Fibroblast of gingiva (primary cell): ENCODE measurements around the gene GP1BB.

Experiments
- DNase-seq: peaks from one replicate; pipeline ENCODE4 v3.0.0-alpha.2; 2011; ENCODE audit warnings: low read depth

GP1BB gene

DNA sequence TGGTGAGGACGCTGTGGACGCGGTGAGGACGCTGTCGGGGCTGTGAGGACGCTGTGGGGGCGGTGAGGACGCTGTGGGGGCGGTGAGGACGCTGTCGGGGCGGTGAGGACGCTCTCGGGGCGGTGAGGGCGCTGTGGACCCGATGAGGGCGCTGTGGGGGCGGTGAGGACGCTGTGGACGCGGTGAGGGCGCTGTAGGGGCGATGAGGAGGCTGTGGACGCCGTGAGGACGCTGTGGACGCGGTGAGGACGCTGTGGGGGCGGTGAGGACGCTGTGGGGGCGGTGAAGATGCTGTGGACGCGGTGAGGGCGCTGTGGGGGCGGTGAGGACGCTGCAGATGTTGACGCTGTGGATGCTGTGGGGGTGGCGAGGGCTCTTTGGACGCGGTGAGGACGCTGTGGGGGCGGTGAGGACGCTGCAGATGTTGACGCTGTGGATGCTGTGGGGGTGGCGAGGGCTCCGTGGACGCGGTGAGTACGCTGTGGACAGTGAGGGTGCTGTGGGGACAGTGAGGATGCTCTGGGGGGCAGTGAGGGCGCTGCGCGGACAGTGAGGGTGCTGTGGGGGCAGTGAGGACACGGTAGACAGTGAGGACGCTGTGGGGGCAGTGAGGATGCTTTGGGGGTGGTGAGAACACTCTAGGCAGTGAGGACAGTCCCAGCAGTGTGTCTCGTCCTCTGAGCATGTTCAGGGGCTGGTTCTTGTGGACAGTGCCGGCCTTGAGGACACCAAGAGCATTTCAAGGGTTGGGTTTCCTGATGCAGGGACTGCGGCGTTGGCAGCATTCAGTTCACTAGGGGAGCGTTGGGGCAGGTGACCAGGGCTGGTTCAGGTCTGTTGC is 4.2 kb downstream of the GP1BB start:
- no peak for DNase-seq

DNA sequence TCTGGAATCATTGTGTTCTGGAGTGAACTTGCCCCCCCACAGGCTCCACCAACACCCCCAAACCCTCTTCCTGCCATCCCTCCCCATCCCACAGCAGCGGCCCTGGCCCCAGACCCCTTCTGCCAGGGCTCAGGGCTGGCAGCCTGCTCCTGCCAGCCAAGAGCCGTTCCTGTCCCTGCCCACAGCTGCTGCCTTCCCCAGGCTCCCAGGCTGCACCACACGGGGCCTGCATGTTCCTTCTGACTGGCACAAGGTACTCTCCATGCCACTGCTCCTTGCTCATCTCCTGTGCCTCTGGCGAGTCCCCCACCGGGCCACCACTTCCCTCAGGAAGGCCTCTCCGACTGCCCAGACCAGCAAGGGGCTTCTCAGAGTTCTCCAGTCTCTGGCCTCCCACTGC is 4.9 kb downstream of the GP1BB start:
- DNase-seq = no peak

DNA sequence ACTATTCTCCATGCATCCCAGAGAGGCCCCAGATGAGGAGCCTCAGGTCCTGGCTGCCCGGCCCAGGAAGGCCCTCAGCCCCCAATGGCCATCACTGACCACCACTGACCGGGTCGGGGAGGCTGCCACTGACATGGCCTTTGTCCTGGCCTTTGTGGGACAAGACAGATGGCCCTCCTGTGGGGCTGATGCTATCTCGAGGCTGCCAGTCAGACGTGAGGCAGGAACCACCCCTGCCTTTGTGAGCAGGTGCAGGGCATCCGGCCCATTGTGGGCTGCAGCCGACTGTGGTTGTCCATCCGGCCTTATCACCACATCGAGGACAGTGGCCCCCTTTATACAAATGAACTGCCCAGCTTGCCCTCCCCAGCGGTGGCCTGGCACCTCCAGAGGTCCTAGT is 5.5 kb downstream of the GP1BB start:
- no peak for DNase-seq

DNA sequence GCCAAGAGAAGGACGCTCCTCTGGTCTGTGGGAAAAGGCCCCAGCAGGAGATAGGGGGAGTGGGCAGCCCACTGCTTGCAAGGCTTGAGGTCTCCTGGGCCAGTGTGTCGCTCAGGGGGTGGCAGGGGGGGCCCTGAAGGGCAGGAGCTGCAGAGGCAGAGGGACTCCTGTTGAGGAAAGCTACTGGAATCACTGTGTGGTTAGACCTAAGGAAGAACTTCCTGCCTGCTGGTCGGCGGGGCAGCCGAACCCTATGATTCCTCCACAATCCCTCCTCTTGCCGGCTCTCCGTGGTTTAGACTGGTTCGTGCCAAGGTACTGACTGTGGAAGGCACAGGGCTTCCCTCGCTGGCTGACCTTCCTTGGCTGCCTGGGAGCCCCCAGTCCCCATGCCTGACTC is 6.2 kb downstream of the GP1BB start:
- no peak for DNase-seq

DNA sequence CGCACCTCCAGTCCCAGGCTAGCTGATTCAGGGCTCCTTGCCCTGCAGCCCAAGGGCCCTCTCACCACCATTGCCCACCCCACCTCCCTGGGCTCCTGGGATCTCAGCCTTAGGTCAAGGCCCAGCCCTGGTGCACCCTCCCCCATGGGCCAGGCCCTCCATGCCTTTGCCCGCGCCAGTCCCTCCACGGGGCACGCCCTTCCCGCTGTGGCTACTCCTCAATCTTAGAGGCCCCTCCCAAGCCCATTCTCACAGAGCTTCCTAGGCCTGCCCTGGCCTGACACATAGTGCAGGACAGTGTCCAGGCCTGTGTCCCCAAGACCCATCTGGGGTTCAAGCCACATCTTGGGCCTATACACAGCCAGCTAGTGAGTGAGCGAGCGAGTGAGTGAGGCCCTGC is 6.9 kb downstream of the GP1BB start:
- no peak for DNase-seq

DNA sequence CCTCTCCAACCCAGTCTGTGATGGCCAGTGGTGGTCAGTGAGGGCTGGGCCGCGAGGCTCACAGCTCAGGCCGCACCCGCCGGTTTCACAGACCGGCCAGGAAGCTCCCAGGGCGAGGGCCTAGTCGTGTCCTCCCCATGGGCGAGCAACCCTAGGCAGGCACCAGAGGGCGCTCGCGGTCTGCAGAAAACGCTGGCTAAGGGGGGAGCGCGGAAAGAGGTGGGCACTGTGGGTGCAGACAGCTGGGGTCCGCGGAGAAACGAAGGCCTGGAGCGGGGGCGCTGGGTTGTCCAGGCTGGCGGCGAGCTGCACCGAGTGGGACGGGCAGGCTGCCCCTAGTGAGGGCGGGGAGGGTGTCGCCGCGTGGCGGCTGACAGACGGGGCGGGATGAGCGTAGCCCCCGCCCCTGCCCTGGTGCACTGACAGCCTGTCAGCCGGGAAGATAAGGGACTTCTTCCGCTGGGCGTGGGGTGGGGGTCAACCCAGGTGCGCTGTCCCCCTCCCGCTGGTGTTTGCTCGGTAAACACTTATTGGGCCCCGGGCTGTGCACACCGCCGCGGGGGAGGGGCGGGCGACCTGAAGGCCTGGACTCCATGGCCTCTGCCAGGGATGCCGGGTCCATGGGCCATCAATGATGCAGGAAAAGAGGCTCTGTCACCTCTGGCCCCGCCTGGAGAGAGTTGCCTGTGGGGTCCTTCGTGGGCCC is 7.5 kb downstream of the GP1BB start:
- peak; percentile 61 for DNase-seq

DNA sequence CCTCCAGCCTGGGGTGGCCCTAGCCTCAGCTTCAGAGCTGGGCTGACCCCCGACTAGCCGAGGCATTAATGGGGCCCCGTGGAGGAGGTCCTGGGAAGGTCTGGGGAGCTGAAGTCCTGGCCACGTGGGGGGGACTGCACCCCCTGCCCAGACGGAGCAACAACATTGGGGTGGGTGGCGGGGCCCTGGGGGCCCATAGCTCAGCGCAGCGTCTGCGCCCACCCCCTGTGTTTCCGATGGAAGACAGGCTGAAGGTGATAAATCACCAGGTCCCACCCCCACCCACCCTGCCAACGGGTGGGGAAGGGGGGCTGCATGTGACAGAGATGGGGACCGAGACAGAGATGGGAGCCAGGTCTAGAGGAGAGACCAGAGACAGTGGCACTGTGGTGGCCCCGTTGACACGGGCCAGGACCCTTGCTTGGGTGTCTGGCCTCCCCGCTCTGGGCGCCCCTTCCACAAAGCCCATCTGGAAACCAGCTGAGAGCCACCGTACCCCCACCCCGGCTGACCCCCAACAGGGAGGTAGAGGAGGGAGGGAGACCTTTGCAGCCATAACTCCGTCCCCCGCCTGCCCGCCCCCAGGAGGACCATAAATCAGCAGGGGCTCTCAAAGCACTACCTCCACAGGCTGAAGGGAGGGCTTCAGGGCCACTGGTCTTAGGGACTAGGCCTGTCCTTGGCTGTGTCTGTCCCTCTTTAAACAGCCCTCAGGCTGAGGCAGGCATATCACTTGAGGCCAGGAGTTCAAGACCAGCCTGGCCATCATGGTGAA is 8.2 kb downstream of the GP1BB start:
- no peak for DNase-seq

DNA sequence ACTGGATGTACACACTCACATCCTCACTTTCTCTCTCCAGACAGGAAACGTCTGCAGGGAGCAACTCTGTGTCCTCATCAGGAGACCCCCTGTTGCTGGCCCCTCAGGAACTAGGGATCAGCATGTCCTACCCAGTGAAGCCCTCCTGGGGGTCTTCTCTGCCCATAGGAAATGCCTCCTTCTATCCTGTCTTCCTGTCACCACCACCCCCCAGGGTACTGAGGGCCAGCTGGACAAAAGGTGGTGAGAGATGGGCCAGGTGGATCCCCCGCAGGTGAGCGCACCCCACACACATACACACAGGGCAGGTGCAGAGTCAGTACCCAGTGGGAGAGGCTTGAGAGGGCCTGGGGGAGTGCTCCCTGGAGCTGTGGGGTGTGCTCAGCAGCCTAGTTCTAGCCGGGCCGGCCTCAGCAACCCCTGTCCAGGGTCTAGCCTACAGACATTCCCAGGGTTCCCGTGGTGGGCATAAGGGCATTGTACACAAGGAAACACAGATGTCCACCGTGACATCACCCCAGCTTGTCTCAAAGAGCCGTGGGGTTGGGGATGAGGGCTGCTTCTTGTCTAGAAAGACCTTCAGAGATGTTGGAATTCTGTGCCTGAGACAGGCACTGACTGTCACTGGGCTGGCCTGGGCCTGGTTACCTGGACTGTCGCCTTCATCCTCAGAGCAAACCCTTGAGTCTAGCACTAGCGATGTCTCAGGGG is 9.2 kb downstream of the GP1BB start:
- no peak for DNase-seq

DNA sequence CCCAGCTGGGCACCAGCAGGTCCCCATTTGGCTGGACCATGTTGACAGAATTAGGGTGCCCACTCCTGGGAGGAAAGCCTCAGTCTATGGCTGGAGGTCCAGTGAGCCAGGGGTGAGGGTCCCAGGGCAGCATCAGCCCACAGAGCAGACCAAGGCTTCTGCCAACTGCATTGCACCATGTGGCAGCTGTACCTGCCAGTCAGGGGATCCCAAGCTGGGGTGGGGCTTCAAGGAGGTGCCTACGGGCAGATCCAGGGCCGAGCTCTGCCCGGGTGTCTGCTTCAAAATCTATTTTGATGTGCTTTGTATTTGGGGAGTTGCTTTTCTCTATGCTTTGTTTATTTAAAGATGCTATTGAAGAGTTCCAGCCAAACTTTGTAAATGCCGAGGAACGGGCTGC is 10.4 kb downstream of the GP1BB start:
- DNase-seq = no peak

DNA sequence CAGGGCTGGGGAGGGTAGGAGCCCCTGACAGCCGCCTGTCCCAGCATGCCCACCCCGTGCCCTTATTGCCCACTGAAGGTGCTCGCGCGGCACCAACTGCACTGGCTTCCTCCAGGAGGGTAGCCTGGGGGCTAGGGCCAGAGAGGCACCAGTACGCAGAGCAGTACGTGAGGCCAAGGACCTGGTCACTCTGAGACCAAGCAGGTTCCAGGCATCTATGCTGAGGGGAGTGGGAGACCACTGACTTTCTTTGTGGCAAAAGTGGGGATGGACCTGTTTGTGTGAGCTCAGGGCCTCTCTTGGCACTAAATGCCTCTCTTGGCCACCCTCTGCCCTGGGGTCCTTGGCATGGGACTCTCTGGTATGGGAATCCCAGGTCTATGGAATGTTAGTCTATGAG is 10.8 kb downstream of the GP1BB start:
- no peak for DNase-seq

DNA sequence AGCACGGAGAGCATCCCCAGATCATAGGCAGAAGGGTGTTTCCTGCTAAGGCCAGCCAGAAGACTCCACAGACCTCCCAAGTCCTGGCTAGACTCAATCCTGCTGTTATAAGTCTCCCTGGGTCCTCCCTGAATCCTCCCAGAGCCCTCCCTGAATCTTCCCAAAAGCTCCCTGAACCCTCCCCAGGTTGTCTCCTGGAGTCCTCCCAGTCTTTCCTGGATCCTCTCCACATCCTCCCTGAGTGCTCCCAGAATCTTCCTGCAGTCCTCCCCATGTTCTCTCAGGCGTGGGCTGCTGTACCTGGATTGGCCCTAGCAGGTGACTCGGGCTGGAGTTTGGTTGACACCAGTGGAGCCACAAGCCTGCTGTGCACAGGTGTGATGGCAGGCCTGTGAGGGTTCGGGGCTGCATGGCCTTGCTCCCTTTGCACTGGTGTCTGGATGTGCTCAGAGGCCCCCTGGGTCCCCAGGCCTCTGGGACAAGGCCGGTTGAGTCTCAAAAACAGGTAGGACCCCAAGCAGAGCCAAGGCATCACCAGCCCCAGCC is 11.6 kb downstream of the GP1BB start:
- DNase-seq = no peak

DNA sequence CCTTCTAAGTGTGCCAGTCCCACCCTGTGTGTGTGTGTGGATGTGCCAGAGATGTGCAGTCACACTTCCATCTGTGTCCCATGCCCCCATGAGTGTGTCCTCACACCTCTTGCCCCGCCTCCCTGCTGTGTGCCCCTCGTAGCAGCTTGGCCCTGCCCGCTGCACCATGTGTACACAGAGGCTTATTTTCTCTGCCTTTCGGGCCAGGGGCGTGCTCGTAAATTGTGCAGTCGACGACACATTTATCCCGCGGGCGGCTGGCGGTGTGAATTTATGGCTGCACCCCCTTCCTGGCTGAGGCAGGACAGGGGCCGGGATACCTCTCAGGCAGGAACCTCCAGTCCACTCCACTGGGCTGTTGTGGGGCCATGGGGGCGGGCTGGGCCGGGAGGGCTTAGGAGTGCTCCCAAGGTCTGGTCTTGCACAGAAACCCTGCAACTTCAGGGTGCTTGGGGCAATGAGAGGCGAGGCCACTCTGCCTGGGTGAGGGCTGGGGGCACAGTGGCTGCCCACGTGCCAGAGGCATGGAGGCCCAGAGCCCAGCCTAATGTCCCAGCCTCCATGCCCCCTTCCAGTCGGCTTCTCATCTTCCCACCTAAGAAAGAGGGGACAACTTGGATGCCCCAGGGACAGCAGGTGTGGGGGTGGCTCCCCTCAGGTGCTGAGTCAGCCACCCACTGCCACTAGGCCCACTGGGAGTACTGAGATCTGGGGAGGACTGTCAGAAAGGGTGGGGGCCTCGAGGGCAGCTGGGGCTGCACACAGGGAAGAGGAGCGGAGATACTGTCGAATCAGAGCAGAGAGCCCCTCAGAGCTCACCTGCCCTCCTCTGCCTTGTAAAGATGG is 12.5 kb downstream of the GP1BB start:
- no peak for DNase-seq

DNA sequence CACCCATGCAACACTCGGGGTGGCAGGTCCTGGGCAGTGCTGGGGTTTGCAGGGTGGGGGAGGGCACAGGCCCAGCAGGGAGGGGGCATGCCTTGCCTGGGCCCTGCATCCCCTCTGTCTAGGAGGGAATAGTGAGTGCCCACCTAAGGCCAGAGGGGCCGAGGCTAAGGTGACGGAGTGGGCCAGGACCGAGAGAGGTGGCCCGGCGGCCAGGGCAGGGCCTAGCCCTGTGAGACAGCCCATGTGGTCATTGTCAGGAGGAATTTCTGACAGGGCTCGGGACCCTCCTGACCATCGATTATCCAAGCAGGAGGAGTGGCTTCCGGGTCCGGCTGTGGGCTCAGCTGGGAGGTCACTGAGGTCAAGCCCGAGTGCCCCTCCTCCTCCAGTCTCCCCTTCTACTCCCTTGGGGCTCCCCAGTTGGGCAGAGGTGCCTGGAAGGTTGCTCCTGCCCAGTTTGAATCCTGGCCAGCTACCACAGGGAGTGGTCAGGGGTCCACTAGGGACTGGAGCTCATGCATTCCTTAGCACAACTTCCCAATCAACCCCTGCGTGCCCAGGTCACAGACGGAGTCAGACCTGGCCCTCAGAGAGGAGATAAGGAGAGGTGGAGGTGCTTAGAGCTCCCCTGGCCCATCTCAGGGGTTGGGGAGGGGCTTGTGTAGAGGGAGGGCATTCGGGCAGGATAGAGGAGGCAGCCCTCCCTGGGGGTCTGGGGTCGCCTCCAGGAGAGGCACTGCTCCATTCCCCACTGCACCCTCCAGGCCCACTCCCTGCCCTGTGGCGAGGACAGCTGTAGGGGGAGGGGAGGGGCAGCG is 14.7 kb downstream of the GP1BB start:
- DNase-seq = no peak

DNA sequence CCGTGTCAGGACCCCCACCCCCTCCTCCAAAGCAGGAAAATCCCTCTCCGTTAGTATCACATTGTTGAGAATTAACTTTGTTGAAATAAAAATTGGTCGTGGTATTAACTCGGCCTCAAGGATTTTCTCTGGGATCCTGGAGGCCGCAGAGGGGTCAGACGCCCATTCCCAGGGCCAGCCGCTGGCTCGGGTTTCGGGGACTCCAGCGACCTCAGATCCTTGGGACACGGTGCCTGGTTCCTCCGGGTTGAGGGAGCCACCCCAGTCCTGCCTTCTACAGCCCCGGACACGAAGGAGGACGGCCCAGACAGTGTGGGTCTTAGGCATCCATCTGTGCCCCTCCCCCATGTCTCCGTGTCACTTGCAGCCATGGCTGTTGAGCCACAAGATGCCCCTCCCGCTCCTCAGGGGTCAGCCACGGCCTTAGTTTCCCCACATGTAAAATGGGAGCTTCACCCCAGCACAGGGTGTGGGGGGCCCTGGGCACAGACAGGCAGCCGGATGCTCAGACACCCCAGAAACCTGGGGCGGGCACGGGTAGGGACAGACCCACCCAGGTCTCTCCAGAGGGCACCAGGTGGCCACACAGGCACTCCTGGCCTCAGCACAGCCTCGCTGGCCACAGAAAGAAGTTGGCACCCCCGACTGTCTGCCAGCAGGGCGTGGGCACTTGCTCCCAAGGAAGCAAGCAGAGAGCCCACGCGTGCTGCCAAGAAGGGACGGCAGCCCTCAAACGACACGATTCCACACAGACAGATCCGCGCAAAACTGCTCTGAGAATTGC is 15.5 kb downstream of the GP1BB start:
- DNase-seq = no peak

DNA sequence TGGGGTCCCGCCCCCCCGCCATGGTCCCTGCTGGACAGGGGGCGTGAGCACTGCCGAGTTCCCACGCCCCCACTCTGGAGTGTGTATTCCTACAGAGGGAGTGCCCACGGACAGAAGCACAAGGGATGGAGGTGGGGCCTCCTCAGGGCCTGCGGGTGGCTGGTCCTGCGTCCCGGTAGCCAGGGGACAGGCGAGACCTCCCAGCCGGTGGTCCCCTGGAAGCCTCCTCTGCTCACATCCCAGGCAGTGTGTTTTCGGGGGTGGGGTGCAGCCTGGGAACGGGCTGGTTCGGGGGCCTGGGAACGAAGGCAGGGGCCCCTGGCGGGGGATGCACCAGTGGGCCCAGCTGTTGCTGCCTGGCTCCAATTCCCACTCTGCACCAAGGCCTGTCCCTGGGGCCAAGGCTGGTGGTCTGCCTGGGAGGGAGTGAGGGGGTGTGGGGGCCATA is 16.1 kb downstream of the GP1BB start:
- no peak for DNase-seq

DNA sequence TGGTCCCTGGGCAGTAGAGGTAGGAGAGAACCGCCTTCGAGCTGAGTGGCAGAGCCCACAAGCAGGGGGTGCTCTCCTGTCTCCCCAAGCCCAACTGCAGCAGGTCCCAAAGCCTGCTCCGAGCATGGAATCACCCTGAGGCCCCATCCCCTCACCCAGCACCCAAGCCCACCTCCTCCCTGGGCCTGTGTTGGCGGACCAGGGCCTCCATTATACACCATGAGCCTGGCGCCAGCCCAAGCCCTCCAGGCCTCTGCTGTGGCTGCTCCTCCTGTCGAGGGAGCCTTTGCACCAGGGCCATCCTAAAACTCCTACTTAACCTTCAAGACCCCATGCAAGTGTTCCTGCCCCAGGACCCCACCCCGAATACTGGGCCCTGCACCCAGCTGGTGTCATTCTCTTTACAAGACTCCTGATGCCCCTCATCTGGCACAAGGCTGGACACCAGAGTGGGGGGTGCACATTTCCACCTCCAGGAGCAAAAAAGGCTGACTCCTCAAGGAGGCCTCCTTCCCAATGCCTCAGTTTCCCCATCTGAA is 16.6 kb downstream of the GP1BB start:
- DNase-seq = no peak

DNA sequence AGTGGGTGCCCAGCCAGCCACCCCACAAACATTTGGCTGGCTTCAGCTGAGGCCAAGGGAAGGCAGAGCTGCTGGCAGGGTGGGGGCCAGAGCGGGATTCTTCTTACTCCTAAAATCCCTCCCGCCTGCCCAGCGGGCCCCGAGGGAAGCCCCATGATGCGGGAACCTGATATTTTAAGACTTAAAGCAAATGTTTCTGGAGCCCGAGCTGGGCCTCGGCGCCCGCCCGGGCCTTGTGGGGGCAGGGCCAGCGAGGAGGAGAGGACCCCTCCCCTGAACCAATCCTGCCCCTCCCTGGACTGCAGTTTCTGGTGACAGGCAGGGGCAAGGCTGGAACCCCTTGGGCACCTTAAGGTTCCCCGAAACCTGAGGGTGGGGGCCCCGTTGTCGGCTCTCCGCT is 17.2 kb downstream of the GP1BB start:
- DNase-seq = no peak

DNA sequence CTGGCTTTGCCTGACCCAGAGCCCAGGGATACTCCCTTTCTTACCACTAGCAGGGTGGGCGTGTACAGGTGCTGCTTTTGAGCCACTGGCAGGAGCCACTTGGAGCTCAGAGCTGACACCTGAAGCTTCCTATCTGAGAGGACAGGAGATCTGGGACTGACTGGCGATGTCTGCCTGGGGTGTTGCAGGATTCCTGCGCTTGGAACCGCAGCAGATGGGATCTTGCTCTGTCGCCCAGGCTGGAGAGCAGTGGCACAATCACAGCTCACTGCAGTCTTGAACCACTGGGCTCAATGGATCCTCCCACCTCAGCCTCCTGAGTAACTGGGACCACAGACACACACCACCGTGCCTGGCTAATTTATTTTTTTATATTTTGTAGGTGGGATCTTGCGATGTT is 17.7 kb downstream of the GP1BB start:
- DNase-seq = no peak
